ENCODE measurements around the gene IGSF21. TPM values are rescaled to one million over a fixed set of nuclear protein-coding genes. Genes with fewer than 3 reads are reported as not detected.

The IGSF21 gene
- total and polyA plus RNA-seq, 12 donors = 0.18 to 16.4 (median 7.0) TPM

DNA sequence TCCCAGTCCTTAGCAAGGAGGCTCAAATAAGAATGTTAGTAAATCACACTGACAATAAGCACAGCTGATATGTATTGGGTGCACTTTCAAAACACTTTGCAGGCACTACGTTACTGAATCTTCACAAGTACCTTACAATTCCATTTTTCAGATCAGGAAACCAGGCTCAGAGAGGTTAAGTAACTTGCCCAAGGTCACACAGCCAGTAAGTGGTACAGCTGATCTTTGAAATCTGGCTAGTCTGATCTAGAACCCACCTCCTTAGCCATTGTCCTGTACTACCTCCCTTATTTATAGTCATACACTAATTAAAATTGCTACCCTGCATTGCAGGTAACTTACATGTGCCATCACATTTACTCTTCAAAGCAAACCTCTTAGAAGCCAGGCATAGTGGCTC lies 251.0 kb downstream of the IGSF21 start:
- no peaks in the 10 kb centered on the region for H3K4me1 ChIP-seq (replicated peaks in 1 of 2)
- H3K27me3 ChIP-seq = no peaks in the 10 kb centered on the region
- no peak overlapping the region for H3K4me3 ChIP-seq
- no peak for TF ChIP-seq POLR2A (IDR thresholded peaks at IDR 0.05)
- TF ChIP-seq, protein P1, sequence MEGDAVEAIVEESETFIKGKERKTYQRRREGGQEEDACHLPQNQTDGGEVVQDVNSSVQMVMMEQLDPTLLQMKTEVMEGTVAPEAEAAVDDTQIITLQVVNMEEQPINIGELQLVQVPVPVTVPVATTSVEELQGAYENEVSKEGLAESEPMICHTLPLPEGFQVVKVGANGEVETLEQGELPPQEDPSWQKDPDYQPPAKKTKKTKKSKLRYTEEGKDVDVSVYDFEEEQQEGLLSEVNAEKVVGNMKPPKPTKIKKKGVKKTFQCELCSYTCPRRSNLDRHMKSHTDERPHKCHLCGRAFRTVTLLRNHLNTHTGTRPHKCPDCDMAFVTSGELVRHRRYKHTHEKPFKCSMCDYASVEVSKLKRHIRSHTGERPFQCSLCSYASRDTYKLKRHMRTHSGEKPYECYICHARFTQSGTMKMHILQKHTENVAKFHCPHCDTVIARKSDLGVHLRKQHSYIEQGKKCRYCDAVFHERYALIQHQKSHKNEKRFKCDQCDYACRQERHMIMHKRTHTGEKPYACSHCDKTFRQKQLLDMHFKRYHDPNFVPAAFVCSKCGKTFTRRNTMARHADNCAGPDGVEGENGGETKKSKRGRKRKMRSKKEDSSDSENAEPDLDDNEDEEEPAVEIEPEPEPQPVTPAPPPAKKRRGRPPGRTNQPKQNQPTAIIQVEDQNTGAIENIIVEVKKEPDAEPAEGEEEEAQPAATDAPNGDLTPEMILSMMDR (IDR thresholded peaks at IDR 0.05) = no peak
- intact Hi-C loops (cut with DNase I) = no loop called here
- no peak overlapping the region for H3K27ac ChIP-seq
- H3K9me3 ChIP-seq (replicated peaks in 1 of 3) = no peaks in the 10 kb centered on the region
- no peaks in the 10 kb centered on the region for H3K36me3 ChIP-seq (replicated peaks in 1 of 2)
- DNase-seq = no peak
- WGBS, 4 donors = 19 to 60% (median 40%) methylated on average over 1 of the region's 1 CpG

DNA sequence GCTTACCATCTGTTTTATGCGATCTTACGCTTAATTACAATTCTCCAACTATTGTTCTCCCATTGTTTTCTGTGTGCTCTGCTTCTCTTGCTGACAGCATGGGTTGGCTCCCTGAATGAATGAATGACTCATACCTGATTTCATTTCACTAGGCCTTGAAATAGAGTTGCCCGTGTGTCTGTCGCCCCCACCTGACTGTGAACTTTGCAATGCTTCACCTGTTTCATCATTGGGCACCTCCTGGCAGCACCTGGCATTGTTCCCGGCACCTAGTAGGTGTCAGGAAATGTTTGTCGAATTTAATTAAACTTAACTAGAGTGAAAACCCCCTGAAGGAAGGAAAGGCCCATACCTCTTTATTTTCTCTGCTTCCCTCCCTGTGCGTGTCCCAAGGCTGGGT lies 252.7 kb downstream of the IGSF21 start:
- H3K4me3 ChIP-seq = no peak overlapping the region
- no peaks in the 10 kb centered on the region for H3K36me3 ChIP-seq (replicated peaks in 1 of 2)
- no peak overlapping the region for H3K27ac ChIP-seq
- DNase-seq = no peak
- no peaks in the 10 kb centered on the region for H3K4me1 ChIP-seq (replicated peaks in 1 of 2)
- intact Hi-C loops (cut with DNase I) = no loop called here
- H3K27me3 ChIP-seq = no peaks in the 10 kb centered on the region
- WGBS, 4 donors = 76 to 82% (median 77%) methylated on average over 7 of the region's 7 CpGs
- H3K9me3 ChIP-seq (replicated peaks in 1 of 3) = no peaks in the 10 kb centered on the region
- TF ChIP-seq, protein P1 (IDR thresholded peaks at IDR 0.05) = no peak
- no peak for TF ChIP-seq POLR2A (IDR thresholded peaks at IDR 0.05)

DNA sequence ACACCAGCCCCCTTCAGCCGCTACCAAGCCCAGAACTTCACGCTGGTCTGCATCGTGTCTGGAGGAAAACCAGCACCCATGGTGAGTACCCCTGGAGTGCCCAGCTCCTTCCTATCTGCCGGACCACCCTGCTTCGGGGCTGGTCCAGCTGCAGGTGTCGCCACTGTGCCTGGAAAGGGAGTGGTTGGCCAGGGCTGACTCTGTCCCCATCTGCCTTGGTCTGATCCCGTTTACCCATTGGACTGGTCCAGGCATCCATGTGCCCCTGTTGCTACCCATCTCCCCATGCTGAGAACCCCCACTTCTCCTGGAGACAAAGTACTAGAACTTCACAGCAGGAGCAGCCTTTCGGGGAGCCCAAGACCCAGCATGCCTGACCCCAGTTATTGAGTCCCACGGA lies 254.6 kb downstream of the IGSF21 start:
- DNase-seq = no peak
- intact Hi-C loops (cut with DNase I) = no loop called here
- Histone ChIP-seq H3K9me3 (replicated peaks in 1 of 3) (no peaks in the 10 kb centered on the region), H3K27me3 (no peaks in the 10 kb centered on the region), H3K27ac (no peak overlapping the region), H3K4me3 (no peak overlapping the region), H3K4me1 (replicated peaks in 1 of 2) (no peaks in the 10 kb centered on the region), H3K36me3 (replicated peaks in 1 of 2) (no peaks in the 10 kb centered on the region)
- 77 to 79% (median 79%) methylated on average over 7 to 9 of the region's 9 CpGs; no CpG with 5 or more reads in 1 of the 4 donors for WGBS, 4 donors
- no peak for TF ChIP-seq POLR2A (IDR thresholded peaks at IDR 0.05)
- TF ChIP-seq, protein P1 (IDR thresholded peaks at IDR 0.05) = no peak

DNA sequence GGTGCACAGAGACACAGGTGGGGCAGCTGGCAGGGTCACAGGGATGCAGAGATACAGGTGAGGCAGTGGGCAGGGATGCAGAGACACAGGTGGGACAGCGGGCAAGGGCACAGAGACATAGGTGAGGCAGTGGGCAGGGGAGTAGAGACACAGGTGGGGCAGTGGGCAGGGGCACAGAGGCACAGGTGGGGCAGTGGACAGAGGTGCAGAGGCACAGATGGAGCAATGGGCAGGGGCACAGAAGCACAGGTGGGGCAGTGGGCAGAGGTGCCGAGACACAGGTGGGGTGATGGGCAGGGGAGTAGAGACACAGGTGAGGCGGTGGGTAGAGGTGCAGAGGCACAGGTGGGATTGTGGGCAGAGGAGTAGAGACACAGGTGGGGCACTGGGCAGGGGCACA lies 255.8 kb downstream of the IGSF21 start:
- H3K27me3 ChIP-seq = no peaks in the 10 kb centered on the region
- H3K36me3 ChIP-seq (replicated peaks in 1 of 2) = no peaks in the 10 kb centered on the region
- no peaks in the 10 kb centered on the region for H3K9me3 ChIP-seq (replicated peaks in 1 of 3)
- TF ChIP-seq POLR2A (IDR thresholded peaks at IDR 0.05) = no peak
- TF ChIP-seq, protein P1 (IDR thresholded peaks at IDR 0.05) = no peak
- intact Hi-C loops (cut with DNase I) = no loop called here
- no peak for DNase-seq
- H3K4me1 ChIP-seq (replicated peaks in 1 of 2) = no peaks in the 10 kb centered on the region
- H3K27ac ChIP-seq = no peak overlapping the region
- 79 to 91% (median 90%) methylated on average over 3 of the region's 3 CpGs for WGBS, 4 donors
- no peak overlapping the region for H3K4me3 ChIP-seq
